Transverse colon (tissue), 3 donors: ENCODE results near the gene TRMO.

Source experiments
- POLR2A ChIP-seq: fragments of 450-650 bp; IDR thresholded peaks from one replicate; pipeline ENCODE4 v1.6.1; 2016; ENCODE audit warnings: antibody characterized with exemption, mild to moderate bottlenecking, moderate library complexity
- TF ChIP-seq, protein P1 (sequence below), 5 experiments: fragments of 200-600 bp in 3 of 5; fragments of 450-650 bp in 2 of 5; sonication (generic) in 3 of 5; IDR thresholded peaks; 1 replicate in 2 of 5; 2 replicates in 3 of 5; pipeline ENCODE4 v1.5.1; 2016 to 2017; ENCODE audit warnings: antibody characterized with exemption in 5 of 5, inconsistent platforms in 3 of 5, mild to moderate bottlenecking in 2 of 5, moderate library complexity in 1 of 5

DNA sequence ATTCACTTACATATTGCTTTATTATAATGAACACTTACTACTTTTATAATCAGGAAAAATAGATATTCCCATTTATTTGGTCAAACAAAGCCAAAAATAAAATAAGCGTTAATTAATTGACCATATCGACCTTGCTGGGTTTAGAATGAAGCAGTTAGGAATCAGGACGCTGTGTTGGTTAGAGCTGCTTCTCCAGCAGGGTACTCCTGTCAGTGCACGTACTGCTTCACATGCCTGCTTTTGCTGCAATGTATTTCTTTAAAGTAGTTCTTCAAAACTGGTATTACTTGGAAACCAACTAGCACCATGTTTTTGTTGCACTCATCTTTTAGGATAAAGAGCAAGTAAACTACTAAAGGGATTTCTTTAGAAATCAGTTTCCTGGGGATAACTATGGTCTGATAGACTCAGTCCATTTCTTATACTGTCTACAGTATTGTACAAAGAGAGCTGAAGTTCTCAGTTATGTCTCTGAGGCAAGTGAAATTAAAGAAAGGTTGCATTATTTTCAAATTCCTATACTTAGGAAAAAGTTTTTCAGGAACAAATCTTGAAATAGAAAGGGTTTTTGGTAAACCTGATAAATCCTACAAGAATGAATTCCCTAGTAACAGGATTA lies 6.8 kb upstream of the TRMO start:
- TF ChIP-seq, protein P1, sequence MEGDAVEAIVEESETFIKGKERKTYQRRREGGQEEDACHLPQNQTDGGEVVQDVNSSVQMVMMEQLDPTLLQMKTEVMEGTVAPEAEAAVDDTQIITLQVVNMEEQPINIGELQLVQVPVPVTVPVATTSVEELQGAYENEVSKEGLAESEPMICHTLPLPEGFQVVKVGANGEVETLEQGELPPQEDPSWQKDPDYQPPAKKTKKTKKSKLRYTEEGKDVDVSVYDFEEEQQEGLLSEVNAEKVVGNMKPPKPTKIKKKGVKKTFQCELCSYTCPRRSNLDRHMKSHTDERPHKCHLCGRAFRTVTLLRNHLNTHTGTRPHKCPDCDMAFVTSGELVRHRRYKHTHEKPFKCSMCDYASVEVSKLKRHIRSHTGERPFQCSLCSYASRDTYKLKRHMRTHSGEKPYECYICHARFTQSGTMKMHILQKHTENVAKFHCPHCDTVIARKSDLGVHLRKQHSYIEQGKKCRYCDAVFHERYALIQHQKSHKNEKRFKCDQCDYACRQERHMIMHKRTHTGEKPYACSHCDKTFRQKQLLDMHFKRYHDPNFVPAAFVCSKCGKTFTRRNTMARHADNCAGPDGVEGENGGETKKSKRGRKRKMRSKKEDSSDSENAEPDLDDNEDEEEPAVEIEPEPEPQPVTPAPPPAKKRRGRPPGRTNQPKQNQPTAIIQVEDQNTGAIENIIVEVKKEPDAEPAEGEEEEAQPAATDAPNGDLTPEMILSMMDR (IDR thresholded peaks at IDR 0.05) = no peak
- no peak for TF ChIP-seq POLR2A
